PC-3 (cell line): ENCODE measurements around the gene TSTD2. TPM values are rescaled to one million over a fixed set of nuclear protein-coding genes. Genes with fewer than 3 reads are reported as not detected.

Experiments used
- ATAC-seq: fragments of 200-7000 bp; cut with Tn5 transposase; 2 replicates; pipeline ENCODE4 v1.9.1; 2020; ENCODE audit warnings: mild to moderate bottlenecking, moderate library complexity
- BruUV-seq: library from RNA; stranded (reverse); fragments of 400-500 nt; replicated peaks from 2 replicates; lab custom pipeline; 2021; lab: Mats Ljungman, UMichigan
- CTCF ChIA-PET: fragments of 300-600 bp; sonication (Branson Sonifier 250); formaldehyde crosslinking; loops from one replicate; lab custom pipeline; 2022; ENCODE audit warnings: antibody characterized with exemption; lab: Charles Lee
- POLR2A ChIA-PET: fragments of 300-600 bp; sonication (Branson Sonifier 250); formaldehyde crosslinking; loops from one replicate; lab custom pipeline; 2022; ENCODE audit warnings: antibody characterized with exemption; ENCODE audit not compliant: unreplicated experiment; lab: Charles Lee
- DNase-seq: peaks from one replicate; pipeline ENCODE4 v3.0.0-alpha.2; 2015
- H2AFZ ChIP-seq: fragments of 300-600 bp; sonication (generic); 2 replicates; pipeline ENCODE4 v1.6.0; 2016; ENCODE audit warnings: antibody characterized with exemption, low read length
- H3F3A ChIP-seq: fragments of 300-600 bp; sonication (generic); one replicate; pipeline ENCODE4 v1.6.0; 2017; ENCODE audit warnings: antibody characterized with exemption, low read length, control low read depth, mild to moderate bottlenecking; ENCODE audit not compliant: unreplicated experiment
- H3K27ac ChIP-seq: fragments of 300-600 bp; sonication (generic); 2 replicates; pipeline ENCODE4 v1.5.1; 2016; ENCODE audit warnings: mild to moderate bottlenecking, low read length
- H3K27me3 ChIP-seq: fragments of 300-600 bp; sonication (generic); 2 replicates; pipeline ENCODE4 v1.6.1; 2016; ENCODE audit warnings: low read length, mixed read lengths
- H3K36me3 ChIP-seq: fragments of 300-600 bp; sonication (generic); 2 replicates; pipeline ENCODE4 v1.6.1; 2016; ENCODE audit warnings: low read depth, mixed run types, low read length, mixed read lengths
- H3K4me1 ChIP-seq: fragments of 300-600 bp; sonication (generic); 2 replicates; pipeline ENCODE4 v1.5.1; 2016; ENCODE audit warnings: low read length; ENCODE audit not compliant: insufficient read depth
- H3K4me2 ChIP-seq: fragments of 300-600 bp; sonication (generic); 2 replicates; pipeline ENCODE4 v1.6.0; 2016; ENCODE audit warnings: low read length
- H3K4me3 ChIP-seq: fragments of 300-600 bp; sonication (generic); 2 replicates; pipeline ENCODE4 v1.5.1; 2016; ENCODE audit warnings: mild to moderate bottlenecking, low read length, mixed read lengths
- H3K79me2 ChIP-seq: fragments of 300-600 bp; sonication (generic); 2 replicates; pipeline ENCODE4 v1.6.1; 2017; ENCODE audit warnings: low read length, mixed read lengths
- H3K9ac ChIP-seq: fragments of 300-600 bp; sonication (generic); 2 replicates; pipeline ENCODE4 v1.6.0; 2016; ENCODE audit warnings: mild to moderate bottlenecking, low read length
- H3K9me2 ChIP-seq: fragments of 300-600 bp; sonication (generic); replicated peaks from 2 replicates; pipeline ENCODE4 v1.6.1; 2016; ENCODE audit warnings: mixed run types, low read length, mixed read lengths
- H3K9me3 ChIP-seq: fragments of 300-600 bp; sonication (generic); 2 replicates; pipeline ENCODE4 v1.6.1; 2016; ENCODE audit warnings: low read length, mixed read lengths
- H4K20me1 ChIP-seq: fragments of 300-600 bp; sonication (generic); 2 replicates; pipeline ENCODE4 v1.6.1; 2016; ENCODE audit warnings: low read length, mixed read lengths
- CTCF ChIP-seq: fragments of 300-600 bp; sonication (generic); conservative IDR thresholded peaks from 2 replicates; pipeline ENCODE4 v1.5.1; 2017; ENCODE audit warnings: antibody characterized with exemption, low read depth, mild to moderate bottlenecking, low read length
- EZH2 ChIP-seq: fragments of 300-600 bp; sonication (generic); IDR thresholded peaks from one replicate; pipeline ENCODE4 v1.6.1; 2017; ENCODE audit warnings: antibody characterized with exemption, mild to moderate bottlenecking, low read length; ENCODE audit not compliant: unreplicated experiment
- EZH2phosphoT487 ChIP-seq: fragments of 300-600 bp; sonication (generic); IDR thresholded peaks from 2 replicates; pipeline ENCODE4 v1.6.1; 2018; ENCODE audit warnings: mild to moderate bottlenecking, antibody characterized with exemption, low read length, borderline replicate concordance
- intact Hi-C: fragments of 100-400 bp; cut with micrococcal nuclease; formaldehyde crosslinking; loops from 2 replicates; pipeline ENCODE4 v1.9.0; 2023
- total RNA-seq: library from RNA; depleted of rRNA; stranded (reverse); fragments of >200 nt; gene quantifications from 2 replicates; pipeline ENCODE4 v1.2.3, GENCODE V29; 2014

Gene TSTD2
- total RNA-seq, 1 experiment from 2014 or later: 11.2 TPM

DNA sequence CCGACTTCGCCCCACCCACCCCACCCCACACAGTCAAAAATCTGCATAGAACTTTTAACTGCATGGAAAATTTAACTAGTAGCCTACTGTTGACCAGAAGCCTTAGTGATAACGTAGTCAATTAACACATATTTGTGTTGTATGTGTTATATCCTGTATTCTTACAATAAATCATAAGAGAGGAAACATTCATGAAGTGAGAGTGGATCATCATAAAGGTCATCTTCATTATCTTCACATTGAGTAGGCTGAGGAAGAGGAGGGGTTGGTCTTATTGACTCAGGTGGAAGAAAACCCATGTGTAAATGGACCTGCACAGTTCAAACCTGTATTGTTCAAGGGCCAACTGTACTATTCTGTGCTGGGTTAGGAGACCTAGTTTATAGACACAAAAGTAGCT, 32.6 kb upstream of the TSTD2 start:
- H3K9ac ChIP-seq: no peak overlapping the region
- no peaks in the 10 kb centered on the region for H3K9me2 ChIP-seq
- no peaks in the 10 kb centered on the region for H3F3A ChIP-seq
- no peak for DNase-seq
- ChIA-PET POLR2A (no interaction called here), CTCF (no interaction called here)
- intact Hi-C loops: no loop called here
- H3K27ac ChIP-seq: no peak overlapping the region
- no peaks in the 10 kb centered on the region for H3K4me1 ChIP-seq
- no peaks in the 10 kb centered on the region for H4K20me1 ChIP-seq
- H3K79me2 ChIP-seq: no peaks in the 10 kb centered on the region
- no TSS peak for BruUV-seq
- TF ChIP-seq CTCF (no peak), EZH2 (no peak), EZH2phosphoT487 (no peak)
- no peaks in the 10 kb centered on the region for H3K27me3 ChIP-seq
- ATAC-seq: no peak
- H3K36me3 ChIP-seq: peaks cover 62% of the 10 kb centered on the region
- no peak overlapping the region for H2AFZ ChIP-seq
- no peaks in the 10 kb centered on the region for H3K9me3 ChIP-seq
- H3K4me2 ChIP-seq: no peak overlapping the region
- H3K4me3 ChIP-seq: no peak overlapping the region

- ChIA-PET POLR2A (interaction anchor here (0.6 kb wide), 1 partner anchor 28 kb away, joined by 7 read pairs; the partner anchor contains the start of gene TSTD2), CTCF (no interaction called here)
- no peaks in the 10 kb centered on the region for H4K20me1 ChIP-seq
- no peaks in the 10 kb centered on the region for H3K9me3 ChIP-seq
- intact Hi-C loops: no loop called here
- no peaks in the 10 kb centered on the region for H3F3A ChIP-seq
- ATAC-seq (no peak), DNase-seq (no peak)
- TF ChIP-seq CTCF (no peak), EZH2 (no peak), EZH2phosphoT487 (no peak)
- H3K27ac ChIP-seq: no peak overlapping the region
- H3K4me2 ChIP-seq: no peak overlapping the region
- H3K4me1 ChIP-seq: no peaks in the 10 kb centered on the region
- no peaks in the 10 kb centered on the region for H3K27me3 ChIP-seq
- BruUV-seq: no TSS peak
- peaks cover 46% of the 10 kb centered on the region for H3K36me3 ChIP-seq
- H2AFZ ChIP-seq: no peak overlapping the region
- no peak overlapping the region for H3K9ac ChIP-seq
- no peaks in the 10 kb centered on the region for H3K79me2 ChIP-seq
- no peaks in the 10 kb centered on the region for H3K9me2 ChIP-seq
- H3K4me3 ChIP-seq: no peak overlapping the region
These were observed 27.7 kb upstream of the TSTD2 start for GRCh38 chr9:97660847-97661246.

DNA sequence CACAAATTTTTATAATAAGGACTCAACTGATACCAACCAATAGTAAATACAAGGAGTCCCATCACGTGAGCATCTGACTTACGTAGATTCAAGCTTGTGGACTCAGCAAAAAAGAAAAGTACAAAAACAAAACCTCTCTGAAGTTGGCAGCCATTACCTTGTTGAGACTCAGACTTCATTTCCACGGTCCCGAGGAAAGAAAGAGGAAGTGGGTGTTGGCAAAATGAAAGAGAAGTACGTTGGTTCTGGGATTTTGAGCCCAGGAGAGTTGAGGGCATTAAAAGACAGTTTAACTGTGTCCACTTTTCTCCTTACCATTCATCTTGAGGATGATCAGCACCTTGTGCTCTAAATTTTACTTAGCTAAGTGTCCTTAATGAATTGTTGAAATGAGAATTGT, 27.2 kb upstream of the TSTD2 start:
- H3K27ac ChIP-seq: no peak overlapping the region
- H3K79me2 ChIP-seq: no peaks in the 10 kb centered on the region
- H3K9me2 ChIP-seq: no peaks in the 10 kb centered on the region
- ChIA-PET CTCF (no interaction called here), POLR2A (interaction anchor here (0.6 kb wide), 1 partner anchor 27 kb away, joined by 7 read pairs; the partner anchor contains the start of gene TSTD2)
- H3K4me2 ChIP-seq: no peak overlapping the region
- H2AFZ ChIP-seq: no peak overlapping the region
- BruUV-seq: no TSS peak
- H3F3A ChIP-seq: no peaks in the 10 kb centered on the region
- no peak overlapping the region for H3K4me3 ChIP-seq
- no peaks in the 10 kb centered on the region for H3K27me3 ChIP-seq
- no peaks in the 10 kb centered on the region for H3K4me1 ChIP-seq
- H3K9ac ChIP-seq: no peak overlapping the region
- H4K20me1 ChIP-seq: no peaks in the 10 kb centered on the region
- intact Hi-C loops: no loop called here
- no peak for TF ChIP-seq EZH2
- TF ChIP-seq CTCF: no peak
- no peak for TF ChIP-seq EZH2phosphoT487
- ATAC-seq (no peak), DNase-seq (no peak)
- H3K36me3 ChIP-seq: peaks cover 49% of the 10 kb centered on the region
- H3K9me3 ChIP-seq: no peaks in the 10 kb centered on the region
